HUES6 (cell line): ENCODE measurements around the gene GPR152.

Experiments
- H3K27ac ChIP-seq: 2 replicates; pipeline ENCODE4 v1.7.0; 2013; ENCODE audit warnings: low read depth, mild to moderate bottlenecking, low read length, inconsistent platforms
- H3K27me3 ChIP-seq: 2 replicates; pipeline ENCODE4 v1.6.1; 2013; ENCODE audit warnings: low read length; ENCODE audit not compliant: control insufficient read depth, insufficient read depth
- H3K36me3 ChIP-seq: 2 replicates; pipeline ENCODE4 v1.6.1; 2013; ENCODE audit warnings: low read length; ENCODE audit not compliant: control insufficient read depth, insufficient read depth
- H3K4me1 ChIP-seq: 2 replicates; pipeline ENCODE4 v1.6.1; 2013; ENCODE audit warnings: low read length; ENCODE audit not compliant: control insufficient read depth, insufficient read depth
- H3K4me3 ChIP-seq: 2 replicates; pipeline ENCODE4 v1.5.1; 2013; ENCODE audit warnings: low read depth, low read length
- H3K9ac ChIP-seq: one replicate; pipeline ENCODE4 v1.6.1; 2013; ENCODE audit warnings: mild to moderate bottlenecking, low read length
- H3K9me3 ChIP-seq: 2 replicates; pipeline ENCODE4 v1.6.1; 2013; ENCODE audit warnings: low read depth, low read length; ENCODE audit not compliant: control insufficient read depth, insufficient read depth

Gene GPR152

GRCh38 chr11:67458266-67458665 lies 5.7 kb upstream of the GPR152 start:
- H3K4me1 ChIP-seq, result no peaks in the 10 kb centered on the region
- H3K27me3 ChIP-seq, result no peaks in the 10 kb centered on the region; the same call in 1 of the 2 replicates
- no peak overlapping the region for H3K27ac ChIP-seq
- H3K36me3 ChIP-seq, result no peaks in the 10 kb centered on the region
- H3K9ac ChIP-seq, result no peak overlapping the region
- H3K4me3 ChIP-seq, result no peak overlapping the region
- H3K9me3 ChIP-seq, result no peaks in the 10 kb centered on the region

DNA sequence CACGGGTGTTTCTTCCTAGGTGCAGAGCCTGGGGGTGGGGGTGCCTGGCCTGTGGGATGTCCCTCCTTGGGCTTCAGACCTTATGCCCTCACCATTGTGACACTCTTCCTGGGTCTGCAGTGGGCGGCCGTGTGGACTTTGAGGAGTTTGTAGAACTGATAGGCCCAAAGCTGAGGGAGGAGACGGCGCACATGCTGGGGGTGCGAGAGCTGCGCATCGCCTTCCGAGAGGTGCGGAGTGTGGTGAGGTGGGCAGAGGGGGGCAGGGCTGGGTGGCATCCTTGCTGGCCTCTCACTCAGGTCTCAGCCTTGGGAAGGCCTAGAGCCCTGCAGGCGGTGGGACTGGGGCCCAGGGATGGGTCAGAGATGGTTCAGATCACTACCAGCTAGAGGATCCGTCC lies 4.9 kb upstream of the GPR152 start:
- H3K4me1 ChIP-seq, result no peaks in the 10 kb centered on the region
- H3K9me3 ChIP-seq, result no peaks in the 10 kb centered on the region
- H3K27ac ChIP-seq, result no peak overlapping the region
- no peak overlapping the region for H3K4me3 ChIP-seq
- H3K9ac ChIP-seq, result no peak overlapping the region
- H3K27me3 ChIP-seq, result no peaks in the 10 kb centered on the region; the same call in 1 of the 2 replicates
- no peaks in the 10 kb centered on the region for H3K36me3 ChIP-seq

DNA sequence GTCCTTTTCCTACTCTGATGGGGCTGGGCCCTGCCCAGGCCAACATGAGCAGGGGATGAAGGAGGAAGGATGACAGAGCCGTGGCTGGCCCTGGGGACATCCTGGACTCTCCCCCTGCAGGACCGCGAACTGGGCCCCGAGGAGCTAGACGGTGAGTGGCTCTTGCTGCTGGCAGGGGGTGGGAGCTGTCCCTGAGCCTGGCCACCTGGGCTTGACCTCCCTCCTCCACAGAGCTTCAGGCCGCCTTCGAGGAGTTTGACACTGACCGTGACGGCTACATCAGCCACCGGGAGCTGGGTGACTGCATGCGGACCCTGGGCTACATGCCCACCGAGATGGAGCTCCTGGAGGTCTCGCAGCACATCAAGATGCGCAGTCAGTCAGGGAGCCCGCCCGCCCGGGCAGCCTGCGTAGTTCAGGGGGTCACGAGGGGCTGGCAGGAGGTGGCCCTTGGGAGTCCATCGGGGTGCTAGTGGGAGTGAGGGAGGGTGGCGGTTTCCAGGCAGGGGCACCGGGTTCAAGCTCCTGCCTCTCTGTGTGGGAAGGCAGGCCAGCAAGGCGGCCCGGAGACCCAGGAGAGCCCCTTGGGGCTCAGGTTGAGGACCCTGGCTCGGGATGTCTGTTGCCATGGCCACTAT lies 3.7 kb upstream of the GPR152 start:
- H3K4me1 ChIP-seq, result no peaks in the 10 kb centered on the region
- H3K27me3 ChIP-seq, result no peaks in the 10 kb centered on the region; the same call in 1 of the 2 replicates
- no peak overlapping the region for H3K27ac ChIP-seq
- no peak overlapping the region for H3K9ac ChIP-seq
- H3K9me3 ChIP-seq, result no peaks in the 10 kb centered on the region
- no peak overlapping the region for H3K4me3 ChIP-seq
- no peaks in the 10 kb centered on the region for H3K36me3 ChIP-seq

DNA sequence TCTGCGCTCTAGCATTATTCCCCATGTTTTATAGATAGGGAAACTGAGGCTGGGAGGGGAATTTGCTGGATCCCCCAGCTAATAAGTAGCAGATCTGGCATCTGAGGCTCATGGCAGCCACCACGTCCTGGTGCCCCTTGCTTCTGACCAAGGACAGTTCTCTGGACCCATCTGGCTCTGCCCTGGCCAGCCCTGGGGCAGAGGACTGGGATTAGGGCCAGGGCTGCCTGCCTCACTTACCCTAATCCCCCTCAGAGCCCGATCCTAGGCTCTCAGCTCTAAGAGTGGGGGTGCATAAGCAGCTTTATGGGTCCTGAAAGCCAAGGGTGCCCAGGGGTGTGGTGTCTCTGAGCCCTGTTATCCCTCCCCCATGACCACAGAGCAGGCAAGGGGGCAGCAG lies 2.5 kb upstream of the GPR152 start, which contains the start of gene CABP4:
Gene CABP4, plus strand, starts transcription at position 301 of the 400 bp plus-strand sequence. Its CDS starts 70 bp downstream, at position 371.
- no peaks in the 10 kb centered on the region; the same call in 1 of the 2 replicates for H3K27me3 ChIP-seq
- H3K36me3 ChIP-seq, result no peaks in the 10 kb centered on the region
- H3K4me1 ChIP-seq, result no peaks in the 10 kb centered on the region
- H3K9me3 ChIP-seq, result no peaks in the 10 kb centered on the region
- H3K27ac ChIP-seq, result no peak within 1 kb of the TSS
- no peak within 1 kb of the TSS for H3K4me3 ChIP-seq
- no peak within 1 kb of the TSS for H3K9ac ChIP-seq

GRCh38 chr11:67453816-67454732 lies 1.5 kb upstream of the GPR152 start:
- Histone ChIP-seq H3K9ac (no peak overlapping the region), H3K4me3 (no peak overlapping the region), H3K27ac (no peak overlapping the region), H3K9me3 (no peaks in the 10 kb centered on the region), H3K36me3 (no peaks in the 10 kb centered on the region), H3K4me1 (no peaks in the 10 kb centered on the region), H3K27me3 (no peaks in the 10 kb centered on the region; the same call in 1 of the 2 replicates)

DNA sequence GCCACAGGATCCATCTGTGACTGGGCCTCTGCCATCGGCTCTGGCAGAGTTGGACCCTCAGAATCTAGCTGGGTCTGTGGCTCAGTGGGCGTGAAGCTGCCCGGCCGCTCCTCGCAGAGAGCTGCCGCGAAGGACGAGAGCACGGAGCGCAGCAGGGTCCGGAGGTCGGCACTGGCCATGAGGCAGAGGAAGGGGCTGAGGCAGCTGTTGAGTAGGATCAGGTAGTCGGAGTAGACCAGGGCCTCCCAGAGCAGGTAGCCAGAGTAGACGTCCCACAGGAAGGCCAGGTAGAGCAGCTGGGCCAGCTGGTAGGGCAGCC lies 912 bp downstream of the GPR152 start:
- H3K9ac ChIP-seq, result no peak overlapping the region
- H3K27ac ChIP-seq, result no peak overlapping the region
- no peaks in the 10 kb centered on the region for H3K9me3 ChIP-seq
- no peak overlapping the region for H3K4me3 ChIP-seq
- no peaks in the 10 kb centered on the region for H3K4me1 ChIP-seq
- H3K27me3 ChIP-seq, result no peaks in the 10 kb centered on the region; the same call in 1 of the 2 replicates
- no peaks in the 10 kb centered on the region for H3K36me3 ChIP-seq

GRCh38 chr11:67450796-67451657 lies 1.5 kb downstream of the GPR152 start:
- Histone ChIP-seq H3K27ac (no peak overlapping the region), H3K36me3 (no peaks in the 10 kb centered on the region), H3K9ac (no peak overlapping the region), H3K4me3 (no peak overlapping the region), H3K27me3 (no peaks in the 10 kb centered on the region; the same call in 1 of the 2 replicates), H3K9me3 (no peaks in the 10 kb centered on the region), H3K4me1 (no peaks in the 10 kb centered on the region)

- no peak overlapping the region for H3K4me3 ChIP-seq
- no peaks in the 10 kb centered on the region for H3K36me3 ChIP-seq
- no peaks in the 10 kb centered on the region for H3K4me1 ChIP-seq
- no peak overlapping the region for H3K27ac ChIP-seq
- no peaks in the 10 kb centered on the region for H3K9me3 ChIP-seq
- no peak overlapping the region for H3K9ac ChIP-seq
- no peaks in the 10 kb centered on the region; the same call in 1 of the 2 replicates for H3K27me3 ChIP-seq
Observed at GRCh38 chr11:67449116-67449844, 3.2 kb downstream of the GPR152 start.

DNA sequence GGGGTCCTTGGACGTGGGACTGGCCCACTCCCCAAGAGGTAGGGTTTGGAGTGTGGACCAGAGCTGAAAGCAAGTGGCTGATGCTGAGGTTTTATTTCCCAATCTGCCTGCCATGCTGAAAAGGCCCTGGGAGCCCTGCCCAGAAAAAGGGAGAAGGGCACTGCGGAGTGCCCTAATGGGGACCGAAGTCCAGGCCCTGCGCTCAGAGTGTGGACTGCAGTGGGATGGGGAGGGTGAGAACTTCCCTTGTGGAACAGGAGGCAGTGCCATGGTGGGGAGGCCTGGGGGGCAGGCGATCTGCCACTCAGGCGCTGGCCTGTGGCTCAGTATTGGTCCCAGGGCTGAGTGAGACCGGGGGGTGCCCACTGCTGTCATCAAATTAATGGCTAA lies 4.3 kb downstream of the GPR152 start:
- no peaks in the 10 kb centered on the region for H3K9me3 ChIP-seq
- H3K27ac ChIP-seq, result no peak overlapping the region
- no peak overlapping the region for H3K4me3 ChIP-seq
- H3K36me3 ChIP-seq, result no peaks in the 10 kb centered on the region
- H3K27me3 ChIP-seq, result no peaks in the 10 kb centered on the region; the same call in 1 of the 2 replicates
- no peak overlapping the region for H3K9ac ChIP-seq
- H3K4me1 ChIP-seq, result no peaks in the 10 kb centered on the region

GRCh38 chr11:67445515-67445914 lies 7.0 kb downstream of the GPR152 start:
- Histone ChIP-seq H3K27ac (no peak overlapping the region), H3K4me1 (no peaks in the 10 kb centered on the region), H3K9ac (no peak overlapping the region)

More at GRCh38 chr11:67445515-67445914, 7.0 kb downstream of the GPR152 start:
- no peaks in the 10 kb centered on the region; the same call in 1 of the 2 replicates for H3K27me3 ChIP-seq
- no peaks in the 10 kb centered on the region for H3K9me3 ChIP-seq
- H3K36me3 ChIP-seq, result peaks cover 16% of the 10 kb centered on the region
- H3K4me3 ChIP-seq, result no peak overlapping the region
